C4-2B (cell line): ENCODE data around the gene PARP1.

Experiments used
- ZFX ChIP-seq: fragments of 450-650 bp; IDR thresholded peaks from 2 replicates; pipeline ENCODE4 v1.6.1; 2017
- TF ChIP-seq, protein P1 (sequence below): fragments of 450-650 bp; conservative IDR thresholded peaks from 2 replicates; pipeline ENCODE4 v1.5.1; 2017; ENCODE audit warnings: mild to moderate bottlenecking

DNA sequence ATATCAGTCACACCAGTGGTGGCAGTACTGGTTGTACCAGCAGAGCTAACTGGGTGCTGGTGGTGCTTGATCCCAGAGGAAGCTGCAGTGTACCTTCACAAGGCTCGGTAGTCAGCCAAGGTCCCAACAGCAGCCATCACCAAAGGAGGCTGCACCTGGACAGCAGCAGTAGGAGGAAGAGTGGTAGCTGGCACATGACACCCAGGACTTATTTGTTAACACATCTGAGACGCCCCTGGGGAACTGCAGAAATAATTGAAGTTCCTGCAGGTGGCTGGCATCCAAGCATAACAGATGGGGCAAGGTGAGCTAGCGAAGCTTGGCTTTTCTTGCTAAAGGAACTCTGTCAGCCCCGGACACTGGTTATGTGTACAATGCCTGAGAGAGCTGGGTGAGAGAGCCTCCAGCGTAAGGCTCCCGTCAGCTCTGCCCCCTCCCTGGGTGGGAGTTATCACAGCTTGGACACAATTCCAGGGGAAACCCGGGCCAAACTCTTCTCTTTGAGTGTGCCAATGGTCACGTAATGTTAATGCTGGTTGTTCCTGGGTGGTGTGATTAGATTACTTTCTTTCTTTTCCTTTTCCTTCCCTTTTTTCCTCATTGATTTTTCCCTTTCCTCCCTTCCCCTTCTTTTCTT lies 29.1 kb upstream of the PARP1 start:
- TF ChIP-seq, protein P1, sequence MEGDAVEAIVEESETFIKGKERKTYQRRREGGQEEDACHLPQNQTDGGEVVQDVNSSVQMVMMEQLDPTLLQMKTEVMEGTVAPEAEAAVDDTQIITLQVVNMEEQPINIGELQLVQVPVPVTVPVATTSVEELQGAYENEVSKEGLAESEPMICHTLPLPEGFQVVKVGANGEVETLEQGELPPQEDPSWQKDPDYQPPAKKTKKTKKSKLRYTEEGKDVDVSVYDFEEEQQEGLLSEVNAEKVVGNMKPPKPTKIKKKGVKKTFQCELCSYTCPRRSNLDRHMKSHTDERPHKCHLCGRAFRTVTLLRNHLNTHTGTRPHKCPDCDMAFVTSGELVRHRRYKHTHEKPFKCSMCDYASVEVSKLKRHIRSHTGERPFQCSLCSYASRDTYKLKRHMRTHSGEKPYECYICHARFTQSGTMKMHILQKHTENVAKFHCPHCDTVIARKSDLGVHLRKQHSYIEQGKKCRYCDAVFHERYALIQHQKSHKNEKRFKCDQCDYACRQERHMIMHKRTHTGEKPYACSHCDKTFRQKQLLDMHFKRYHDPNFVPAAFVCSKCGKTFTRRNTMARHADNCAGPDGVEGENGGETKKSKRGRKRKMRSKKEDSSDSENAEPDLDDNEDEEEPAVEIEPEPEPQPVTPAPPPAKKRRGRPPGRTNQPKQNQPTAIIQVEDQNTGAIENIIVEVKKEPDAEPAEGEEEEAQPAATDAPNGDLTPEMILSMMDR, result no peak
- TF ChIP-seq ZFX, result no peak
